HG02840 (cell line): ENCODE data around the gene GLB1L.
"Not testable (repeated sequence)": the region's sequence is repeated elsewhere in the genome, so short reads cannot be mapped to it uniquely, and the experiment has no call there.

ENCODE experiments used
- ATAC-seq: cut with Tn5 transposase; IDR thresholded peaks from one replicate; pipeline ENCODE4 v1.9.1; 2021; ENCODE audit warnings: mild to moderate bottlenecking, moderate library complexity, moderate number of reproducible peaks; ENCODE audit not compliant: unreplicated experiment, low FRiP score

Gene GLB1L

DNA sequence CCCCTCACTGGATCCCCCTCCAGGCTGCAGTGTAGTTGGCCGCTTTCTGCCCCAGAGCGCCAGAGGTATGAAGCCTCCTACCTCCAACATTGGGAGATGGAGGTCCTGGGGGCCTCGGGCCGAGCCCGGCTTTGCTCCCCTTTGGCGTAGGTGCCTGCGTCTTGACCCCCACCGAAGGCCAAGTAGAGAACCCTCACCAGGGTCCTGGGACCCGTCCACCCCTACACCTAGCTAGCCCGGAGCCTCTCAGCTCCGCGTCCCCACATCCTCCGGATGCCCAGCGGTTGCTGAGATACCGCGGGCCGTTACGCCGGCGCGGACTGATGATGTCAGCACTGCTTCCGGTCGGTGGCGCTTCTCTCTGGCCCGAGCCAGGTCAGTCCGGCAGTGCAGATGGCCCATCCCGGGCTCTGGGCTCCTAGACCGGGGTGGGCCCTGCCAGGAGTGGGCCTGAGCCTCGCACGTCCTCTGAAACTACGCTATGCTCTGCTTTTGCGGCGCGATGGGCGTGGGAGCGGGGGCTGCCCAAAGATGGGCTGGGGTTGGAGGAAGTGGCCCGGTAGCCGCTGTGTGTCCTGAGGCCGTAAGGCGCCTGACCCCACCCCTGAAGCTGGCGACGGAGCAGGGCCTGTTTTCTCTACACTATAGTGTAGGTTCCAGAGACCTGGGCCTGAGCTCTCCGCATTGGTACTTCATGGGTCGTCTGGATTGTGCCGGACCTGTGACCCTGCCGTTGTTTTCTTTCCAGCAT is at the start of gene GLB1L, which contains the start of gene STK16:
Gene GLB1L, minus strand, starts transcription at position 297 of the 751 bp plus-strand sequence. CDS start 1,871 bp downstream, outside the sequence.
Gene STK16, plus strand, starts transcription at position 332 of the 751 bp plus-strand sequence. CDS start 521 bp downstream, outside the sequence.
- peak; percentile 64 for ATAC-seq

DNA sequence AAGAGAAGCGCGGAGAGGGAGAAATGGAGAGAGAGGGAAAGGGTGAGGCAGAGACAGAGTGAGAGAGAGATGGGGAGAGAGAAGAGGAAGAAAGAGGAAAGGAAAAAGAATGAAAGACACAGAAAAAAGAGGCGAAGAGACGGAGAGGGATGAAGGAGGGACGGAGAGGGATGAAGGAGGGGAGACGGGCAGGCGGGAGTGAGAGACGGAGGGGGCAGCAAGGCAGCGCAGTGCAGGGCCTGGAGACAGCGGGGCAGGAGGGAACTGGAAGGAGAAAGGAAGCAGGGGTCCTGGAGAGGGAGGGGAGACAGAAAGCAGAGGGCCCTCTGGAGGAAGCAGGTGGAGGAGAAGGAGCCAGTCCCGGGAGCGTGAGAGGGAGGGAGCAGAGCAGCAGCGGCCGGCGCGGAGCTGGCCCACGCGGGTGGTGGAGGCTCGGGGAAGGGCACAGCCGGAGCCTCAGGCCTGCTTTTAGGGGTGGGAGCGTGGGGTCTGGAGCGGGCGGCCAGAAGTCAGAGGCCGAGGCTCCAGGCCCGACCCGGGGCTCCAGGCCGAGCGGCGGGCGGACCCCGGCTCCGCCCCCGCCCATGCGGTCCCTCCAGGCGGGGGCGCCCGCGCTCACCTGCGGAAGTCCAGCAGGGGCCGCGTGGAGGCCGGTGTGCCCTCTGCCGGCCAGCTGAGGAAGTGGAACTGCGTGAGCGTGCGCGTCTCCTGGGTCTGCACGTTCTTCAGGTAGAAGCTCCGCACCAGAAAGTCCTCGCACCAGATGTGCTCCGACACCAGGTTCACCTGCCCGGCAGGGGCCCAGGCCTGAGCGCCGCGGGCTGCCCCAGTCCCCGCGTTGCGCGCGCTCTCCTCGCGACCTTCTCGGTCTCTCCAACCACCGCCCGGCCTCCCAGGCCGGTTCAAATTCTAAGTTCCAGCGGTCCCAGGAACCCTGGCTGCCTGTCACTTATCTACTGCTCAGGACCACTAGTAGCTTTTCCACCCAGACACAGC is 49.4 kb upstream of the GLB1L start:
- ATAC-seq, result peak; percentile 72

DNA sequence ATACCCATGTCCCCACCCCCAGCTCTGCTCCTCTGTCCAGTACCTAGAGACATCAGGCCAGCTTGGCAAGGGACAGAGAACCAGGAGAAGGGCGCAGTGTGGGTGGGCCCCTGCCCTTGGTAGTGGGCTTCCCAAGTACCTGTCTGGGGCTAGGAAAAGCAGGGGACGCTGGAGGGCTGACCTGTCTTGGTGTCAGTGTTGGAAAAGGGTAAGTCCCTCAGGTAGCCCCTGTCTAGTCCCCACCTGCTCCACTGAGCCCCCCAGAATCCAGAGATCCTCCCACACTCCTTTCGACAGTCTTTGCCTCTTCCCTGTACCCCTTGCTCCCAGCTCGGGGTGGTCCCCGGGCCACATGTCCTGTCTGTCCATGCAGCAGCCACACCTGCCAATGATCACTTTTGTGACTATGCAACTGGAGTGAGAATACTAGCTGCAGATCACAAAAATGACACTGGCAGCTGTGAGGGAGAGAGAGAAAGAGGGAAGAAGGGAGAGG is 48.5 kb upstream of the GLB1L start:
- no peak for ATAC-seq

DNA sequence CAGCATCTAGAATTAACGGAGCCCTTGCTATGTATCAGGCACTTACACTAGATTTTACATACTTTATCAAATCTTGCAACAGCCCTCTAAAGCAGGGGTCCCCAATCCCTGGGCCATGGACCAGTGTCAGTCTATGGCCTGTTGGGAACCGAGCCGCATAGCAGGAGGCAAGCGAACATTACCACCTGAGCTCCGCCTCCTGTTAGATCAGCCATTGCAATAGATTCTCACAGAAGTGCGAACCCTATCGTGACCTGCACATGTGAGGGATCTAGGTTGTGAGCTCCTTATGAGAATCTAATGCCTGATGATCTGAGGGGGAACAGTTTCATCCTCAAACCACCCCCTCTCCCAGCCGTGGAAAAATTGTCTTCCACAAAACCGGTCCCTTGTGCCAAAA is 47.4 kb upstream of the GLB1L start:
- no peak for ATAC-seq

DNA sequence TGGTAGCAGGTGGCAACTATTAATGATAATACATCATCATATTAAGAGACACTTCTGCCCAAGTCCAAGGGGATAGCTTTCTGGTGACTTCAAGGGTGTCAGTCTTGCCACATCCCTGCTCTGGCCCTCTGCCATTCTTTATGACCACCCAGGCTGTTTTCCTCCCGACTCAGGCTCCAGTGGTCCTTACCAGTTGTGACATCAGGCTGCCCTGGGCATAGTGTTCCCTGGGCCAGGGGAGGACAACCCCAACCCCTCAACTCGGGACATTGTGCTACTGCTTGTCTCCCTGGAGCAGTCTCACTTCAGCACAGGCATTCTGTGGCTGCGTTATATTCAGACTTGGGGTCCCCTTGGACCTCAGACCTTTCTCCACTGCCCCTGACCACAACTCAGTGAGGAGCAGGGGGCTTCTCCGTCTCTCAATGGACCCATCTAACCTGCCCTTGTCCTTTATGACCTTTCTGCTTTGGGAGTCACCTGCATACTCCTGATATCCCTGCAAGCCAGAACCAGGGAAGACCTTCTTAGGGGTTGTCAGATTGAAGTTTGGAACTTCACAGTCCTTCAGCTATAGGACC is 46.8 kb upstream of the GLB1L start:
- no peak for ATAC-seq

DNA sequence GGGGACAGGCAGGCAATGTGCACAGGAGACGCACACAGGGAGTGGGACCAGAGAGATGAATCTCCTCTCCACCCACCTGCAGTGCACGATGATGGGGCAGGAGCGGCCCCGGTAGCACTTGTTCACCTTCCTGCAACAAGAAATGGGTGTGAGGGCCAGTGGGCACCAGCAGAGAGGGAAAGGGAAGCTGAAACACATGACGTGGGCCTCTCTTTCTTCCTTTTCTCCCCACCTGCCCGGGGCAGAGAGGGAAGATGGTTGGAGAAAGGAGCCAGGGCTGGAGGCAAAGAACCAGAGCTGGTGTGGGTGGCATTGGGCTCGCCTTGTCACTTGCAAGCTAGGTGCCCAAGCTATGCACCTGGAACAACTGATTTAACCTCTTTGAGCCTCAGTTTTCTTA is 46.1 kb upstream of the GLB1L start:
- no peak for ATAC-seq

DNA sequence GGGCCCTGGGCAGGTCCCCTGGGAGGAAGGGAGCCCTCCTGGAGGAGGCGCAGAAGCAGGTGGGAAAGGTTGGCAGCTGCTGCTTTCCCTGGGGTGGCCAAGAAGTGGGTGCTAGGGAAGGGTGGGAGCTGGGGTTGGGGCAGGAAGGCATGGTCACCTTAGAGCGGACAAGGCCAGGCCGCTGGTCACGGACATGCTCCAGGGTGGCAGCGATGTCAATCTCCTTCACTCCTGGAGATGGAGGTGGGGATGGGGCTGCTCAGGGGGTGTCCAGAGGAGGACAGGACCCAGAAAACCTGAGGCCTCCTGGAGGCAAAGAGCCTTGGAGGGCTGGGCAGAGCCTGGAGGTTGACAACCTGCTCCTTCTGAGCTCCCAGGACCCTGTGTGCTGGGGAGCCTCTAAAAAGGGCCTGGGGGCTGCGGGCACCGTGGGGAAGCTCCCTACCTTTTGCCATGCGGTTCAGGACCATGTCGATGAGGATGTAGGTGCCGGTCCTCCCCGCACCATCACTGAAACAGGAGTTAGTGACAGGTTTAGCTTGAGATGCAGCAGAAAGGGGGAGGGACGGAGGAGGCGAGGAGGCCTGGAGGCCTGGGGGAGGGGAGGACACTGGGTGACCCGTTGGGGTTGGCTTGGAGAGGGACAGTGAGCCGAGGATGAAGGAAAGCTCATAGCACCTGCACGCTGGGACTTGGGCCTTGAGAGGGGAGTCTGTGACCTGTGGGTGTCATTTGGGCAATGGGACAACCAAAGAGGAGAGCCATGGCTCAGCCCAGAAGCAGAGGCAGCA is 45.3 kb upstream of the GLB1L start:
- no peak for ATAC-seq

DNA sequence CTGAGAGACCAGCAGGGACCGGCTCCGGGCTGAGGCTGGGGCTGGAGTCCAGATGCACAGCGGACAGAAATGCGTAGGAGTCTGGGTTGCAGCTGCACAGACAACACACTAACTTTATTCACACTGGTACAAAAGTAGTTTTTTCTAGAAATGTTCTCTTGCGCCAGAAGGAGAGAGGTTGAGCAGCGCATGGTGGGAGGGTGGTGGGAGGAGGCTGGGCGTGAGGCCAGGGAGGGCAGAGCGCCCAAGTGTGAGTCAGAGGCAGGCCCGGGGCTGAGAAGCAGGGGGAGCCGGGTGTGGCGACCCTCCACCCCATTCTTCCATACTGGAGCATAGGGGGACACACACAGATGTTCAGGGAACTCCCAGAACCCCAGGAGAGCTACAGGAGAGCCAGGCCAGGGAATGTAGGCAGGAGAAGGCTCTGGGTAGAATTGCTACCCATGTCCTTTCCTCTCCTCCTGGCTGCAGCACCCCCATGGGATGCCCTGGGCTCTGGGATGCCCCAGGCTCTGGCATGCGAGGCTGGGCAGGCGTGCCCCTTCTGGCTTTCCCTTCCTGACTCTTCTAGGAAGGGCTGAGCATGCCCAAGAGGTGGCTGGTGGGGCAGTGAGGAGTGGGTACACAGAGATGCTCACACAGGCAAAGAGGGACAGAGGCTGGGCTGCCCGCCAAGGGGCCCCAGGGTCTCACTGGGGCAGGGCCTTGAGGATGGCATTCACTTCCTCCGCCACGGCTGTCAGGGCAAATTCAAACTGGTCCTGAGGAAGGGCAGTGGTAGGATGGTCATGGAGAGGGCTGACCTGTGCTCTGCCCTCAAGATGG is 44.5 kb upstream of the GLB1L start:
- ATAC-seq, result no peak

DNA sequence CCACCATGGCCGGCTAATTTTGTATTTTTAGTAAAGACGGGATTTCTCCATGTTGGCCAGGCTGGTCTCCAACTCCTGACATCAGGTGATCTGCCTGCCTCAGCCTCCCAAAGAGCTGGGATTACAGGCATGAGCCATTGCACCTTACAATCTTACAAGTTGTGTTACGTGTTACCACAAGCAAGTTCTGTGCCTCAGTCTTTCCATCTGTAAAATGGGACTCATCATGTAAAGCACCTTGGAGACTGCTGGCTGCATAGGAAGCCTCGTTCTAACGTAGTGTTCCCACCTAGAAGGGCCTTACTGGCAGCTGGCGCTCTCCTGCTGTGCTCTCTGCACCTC is 43.9 kb upstream of the GLB1L start:
- no peak for ATAC-seq

DNA sequence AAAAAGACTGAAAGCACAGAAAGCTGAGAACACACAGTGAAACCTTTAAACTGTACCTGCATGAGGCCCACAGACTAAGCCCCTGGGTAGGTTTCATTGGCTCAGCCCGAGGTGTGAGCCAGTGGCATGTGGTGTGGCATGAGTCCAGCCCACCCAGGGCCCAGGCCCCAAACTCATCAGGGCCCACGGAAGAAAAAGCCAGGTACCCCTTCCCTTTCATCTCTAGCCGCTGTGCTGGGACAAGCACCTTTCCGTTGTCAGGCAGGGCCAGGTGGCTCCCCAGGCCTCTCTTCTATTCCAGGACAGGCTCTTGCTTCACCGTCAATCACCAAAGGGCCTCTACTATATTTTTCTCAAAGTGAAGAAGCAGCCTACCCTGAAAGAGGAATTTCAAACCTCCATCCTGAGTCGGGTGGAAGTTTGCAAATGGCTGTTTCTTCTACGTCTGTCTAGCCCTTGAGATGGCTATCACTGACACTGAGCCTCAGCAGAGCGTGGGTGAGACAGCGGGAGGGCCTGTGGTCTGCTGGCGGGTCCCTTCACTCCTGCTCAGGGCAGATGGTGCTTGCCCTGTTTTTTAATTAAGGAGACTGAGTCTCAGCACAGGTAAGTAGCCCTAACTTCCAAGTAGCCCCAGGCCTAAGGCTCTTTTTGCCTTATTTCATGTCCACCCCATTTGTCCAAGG is 42.5 kb upstream of the GLB1L start:
- ATAC-seq, result no peak

DNA sequence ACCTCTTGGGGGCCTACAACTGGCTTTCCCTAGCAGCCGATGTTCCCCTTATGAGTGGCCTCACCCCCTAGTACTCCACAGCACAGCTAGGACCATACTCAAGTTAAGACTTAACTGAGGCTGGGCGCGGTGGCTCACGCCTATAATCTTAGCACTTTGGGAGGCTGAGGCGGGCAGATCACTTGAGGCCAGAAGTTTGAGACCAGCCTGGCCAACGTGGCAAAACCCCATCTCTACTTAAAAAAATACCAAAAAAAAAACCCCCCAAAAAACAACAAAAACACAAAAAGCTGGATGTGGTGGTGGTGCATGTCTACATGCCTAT is 41.8 kb upstream of the GLB1L start:
- ATAC-seq, result not testable (repeated sequence)

DNA sequence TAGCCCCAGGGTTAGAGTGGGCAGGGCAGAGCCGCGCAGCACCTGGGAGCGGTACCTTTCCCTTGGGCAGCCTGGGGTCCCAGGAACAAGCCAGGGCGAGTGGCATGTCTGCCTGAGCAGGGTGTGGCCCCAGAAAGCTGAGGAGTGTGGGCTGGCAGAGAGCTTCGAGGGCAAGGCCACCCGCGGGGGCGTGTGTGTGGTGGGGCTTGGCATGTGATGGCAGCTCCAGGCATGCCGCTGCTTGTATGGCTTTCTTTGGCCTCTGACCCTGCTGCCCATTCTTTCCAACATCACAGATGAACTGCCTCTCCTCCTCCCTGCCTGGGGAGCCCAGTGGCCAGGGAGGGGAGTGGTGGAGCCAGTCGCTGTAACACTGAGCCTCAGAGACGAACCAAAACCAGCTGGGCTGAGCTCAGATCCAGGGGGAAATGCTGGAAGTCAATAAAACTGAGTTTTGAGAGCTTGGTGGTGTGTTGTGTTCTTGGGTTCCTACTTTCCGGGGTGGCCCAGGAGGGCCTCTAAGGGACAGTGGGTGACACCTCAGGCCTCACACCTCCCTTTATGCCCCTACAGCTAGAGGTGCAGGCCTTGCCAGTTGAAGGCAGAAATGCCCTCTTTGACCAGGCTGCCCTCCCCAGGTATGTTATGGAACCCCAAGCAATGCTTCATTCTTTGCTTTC is 41.3 kb upstream of the GLB1L start:
- ATAC-seq, result no peak

DNA sequence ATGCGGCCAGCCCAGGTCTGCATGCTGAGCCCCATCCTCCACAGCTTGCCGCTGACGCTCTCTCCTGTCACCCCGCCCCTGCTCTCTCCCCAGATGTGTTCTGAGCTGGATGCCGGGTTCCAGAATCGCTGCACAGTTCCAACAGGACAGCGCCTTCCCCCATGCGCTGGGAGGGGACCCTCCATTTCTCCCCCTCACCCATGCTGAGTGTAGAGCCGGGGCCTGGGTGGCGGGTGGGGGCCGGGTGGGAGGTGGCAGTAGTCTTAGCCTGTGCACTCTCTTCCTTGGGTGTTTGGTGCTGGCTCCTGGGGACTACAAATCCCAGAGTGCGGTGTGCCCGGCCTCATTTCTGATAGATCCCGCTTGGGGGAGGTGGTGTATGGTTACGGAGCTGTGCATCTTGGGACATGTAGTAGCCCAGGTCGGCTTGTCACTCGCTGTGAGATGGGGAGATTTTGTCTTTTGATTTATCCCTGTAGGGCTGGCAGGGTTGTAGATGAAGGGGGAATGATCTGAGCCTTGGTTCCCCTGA is 40.7 kb upstream of the GLB1L start:
- no peak for ATAC-seq

DNA sequence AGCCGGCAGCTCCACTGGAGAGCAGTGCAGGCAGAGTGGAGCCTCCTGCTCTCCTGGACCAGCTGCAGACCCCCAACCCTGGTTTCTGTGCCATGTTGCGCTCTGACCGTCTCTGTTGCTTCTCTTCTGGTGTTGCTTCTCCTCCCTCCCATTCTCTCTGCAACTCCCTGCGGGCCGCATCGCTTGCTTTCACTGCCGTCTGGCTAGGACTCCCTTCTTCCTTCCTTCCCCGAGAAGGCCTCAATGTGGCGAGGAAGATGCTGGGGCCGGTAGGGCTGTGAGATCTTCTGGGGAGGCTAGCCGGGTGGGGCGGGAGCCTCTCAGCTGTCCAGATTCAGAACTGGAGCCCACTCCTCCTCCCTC is 40.1 kb upstream of the GLB1L start:
- ATAC-seq, result no peak

DNA sequence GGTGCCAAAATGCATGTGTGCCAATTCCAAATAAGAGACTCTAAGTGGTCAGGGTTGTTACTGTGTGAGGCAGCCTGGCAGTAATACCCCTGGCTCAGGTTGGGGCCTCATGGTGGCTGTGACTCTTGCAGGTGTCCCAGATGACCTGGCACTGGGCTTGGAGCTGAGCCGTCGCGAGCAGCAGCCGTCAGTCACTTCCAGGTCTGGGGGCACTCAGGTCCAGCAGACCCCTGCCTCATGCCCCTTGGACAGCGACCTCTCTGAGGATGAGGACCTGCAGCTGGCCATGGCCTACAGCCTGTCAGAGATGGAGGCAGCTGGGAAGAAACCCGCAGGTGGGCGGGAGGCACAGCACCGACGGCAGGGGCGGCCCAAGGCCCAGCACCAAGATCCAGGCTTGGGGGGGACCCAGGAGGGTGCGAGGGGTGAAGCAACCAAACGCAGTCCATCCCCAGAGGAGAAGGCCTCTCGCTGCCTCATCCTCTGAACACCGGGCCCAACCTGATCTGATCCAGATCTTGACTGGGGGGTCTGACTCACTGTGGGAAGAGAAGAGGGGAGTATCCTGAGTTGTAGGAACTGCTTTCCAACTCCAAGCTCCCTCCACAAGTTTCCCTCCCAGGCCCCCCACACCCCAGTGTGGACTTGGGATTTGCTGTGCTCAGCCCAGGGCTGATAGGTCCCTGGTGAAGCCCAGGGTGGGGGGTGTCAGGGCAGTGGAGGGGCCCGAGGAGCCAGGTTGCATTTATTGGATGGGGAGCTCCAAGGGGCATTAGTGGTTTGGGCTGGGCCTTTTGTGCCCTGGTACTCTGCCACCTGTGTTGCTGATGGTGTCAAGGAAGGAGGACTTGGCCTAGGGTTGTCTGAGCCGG is 39.5 kb upstream of the GLB1L start:
- no peak for ATAC-seq

DNA sequence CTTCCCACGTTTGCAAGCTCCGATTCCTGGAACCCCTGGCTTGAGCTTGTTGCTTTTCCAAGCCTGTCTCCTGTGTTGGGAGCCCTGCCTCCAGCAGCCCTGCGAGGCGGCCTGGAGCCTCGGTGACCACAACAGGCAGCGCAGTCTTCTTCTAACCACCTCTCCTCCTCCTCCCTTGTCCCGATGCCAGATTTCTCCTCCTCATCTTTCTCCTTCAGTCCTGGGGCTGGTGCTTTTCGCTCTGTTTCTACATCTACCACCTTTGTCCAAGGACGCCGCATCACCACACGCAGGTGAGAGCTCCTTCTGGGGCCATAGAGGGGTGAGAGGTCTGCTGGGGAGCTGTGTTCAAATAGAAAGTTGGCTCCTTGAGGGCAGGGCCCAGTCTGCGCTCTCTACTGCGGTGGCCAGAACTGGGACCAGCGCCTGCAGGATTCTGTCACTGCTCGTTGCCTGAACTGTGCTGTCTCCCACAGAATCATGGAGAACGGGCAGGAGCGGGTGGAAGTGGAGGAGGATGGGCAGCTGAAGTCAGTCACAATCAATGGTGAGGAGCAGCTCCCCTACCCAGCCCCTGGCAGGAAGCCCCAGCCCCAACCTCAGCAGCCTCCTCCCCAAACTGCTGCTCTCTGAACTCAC is 37.8 kb upstream of the GLB1L start:
- ATAC-seq, result no peak

DNA sequence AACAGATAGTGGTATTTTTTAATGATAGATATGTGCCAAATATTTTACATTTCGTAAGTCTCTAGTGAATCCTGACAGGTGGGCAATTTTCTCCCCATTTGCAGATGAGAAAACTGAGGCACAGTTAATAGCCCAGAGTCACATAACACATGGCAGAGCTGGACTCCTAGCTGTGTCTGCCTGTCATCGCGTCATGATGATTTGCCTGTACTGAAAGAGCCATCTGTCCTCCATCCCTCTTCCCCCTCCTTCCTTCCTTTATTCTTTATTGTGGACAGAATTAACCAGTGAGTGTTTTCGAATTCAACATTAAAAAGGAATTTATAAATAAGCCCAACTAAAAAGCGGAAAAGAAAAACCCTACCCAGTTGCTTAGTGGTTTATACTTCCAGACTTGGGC is 37.1 kb upstream of the GLB1L start:
- no peak for ATAC-seq
